ENCODE measurements around the gene RRP7A.
A peak's percentile ranks its signal among the peaks of the same experiment; 100 is the strongest.
"Not testable (repeated sequence)": the region's sequence is repeated elsewhere in the genome, so short reads cannot be mapped to it uniquely, and the experiment has no call there.

Gene RRP7A

DNA sequence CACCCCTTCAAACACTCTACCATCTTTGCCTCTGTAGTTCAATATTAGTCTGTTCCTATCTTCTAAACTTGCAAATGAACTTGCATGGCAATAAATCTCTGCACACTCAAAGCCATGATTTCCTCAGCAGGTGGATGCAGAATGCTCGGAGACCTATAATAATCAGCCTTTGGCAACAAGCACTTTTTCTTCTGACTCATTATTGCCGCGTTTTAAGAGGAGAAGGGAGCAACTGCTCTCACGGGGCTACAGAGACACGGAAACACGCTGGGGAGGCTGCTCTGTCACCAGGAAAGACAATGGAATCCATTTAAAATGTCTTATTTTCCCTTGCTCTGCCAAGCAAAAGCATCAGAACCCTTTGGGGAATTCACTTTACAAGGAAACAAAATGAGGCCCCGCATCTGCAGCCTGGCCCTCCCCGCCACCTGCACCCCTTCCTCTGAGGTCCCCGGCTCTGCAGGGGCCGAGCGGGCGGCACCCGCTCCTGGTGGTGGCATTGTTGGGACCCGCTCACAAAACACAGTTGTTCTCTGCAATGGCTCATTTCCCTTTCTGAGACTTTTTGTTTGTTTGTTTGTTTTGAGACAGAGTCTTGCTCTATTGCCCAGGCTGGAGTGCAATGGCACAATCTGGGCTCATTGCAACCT, 15.6 kb upstream of the RRP7A start:
- not testable (repeated sequence) for DNase-seq

DNA sequence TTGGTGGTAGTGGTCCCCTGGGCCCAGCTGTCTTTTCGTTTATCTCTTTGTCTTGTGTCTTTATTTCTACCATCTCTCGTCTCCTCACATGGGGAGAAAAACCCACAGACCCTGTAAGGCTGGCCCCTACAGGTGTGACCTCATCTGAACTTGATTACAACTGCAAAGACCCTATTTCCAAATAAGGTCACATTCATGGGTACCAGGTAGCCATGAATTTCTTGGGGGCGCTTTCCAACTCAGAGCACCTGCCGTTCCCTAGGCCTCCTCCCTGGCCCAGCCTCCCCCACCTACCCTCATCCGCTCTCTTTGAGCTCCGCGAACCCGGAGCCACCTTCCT, 14.0 kb upstream of the RRP7A start:
- no peak for DNase-seq

- not testable (repeated sequence) for DNase-seq
Measured at GRCh38 chr22:42531401-42532084, 11.9 kb upstream of the RRP7A start.

DNA sequence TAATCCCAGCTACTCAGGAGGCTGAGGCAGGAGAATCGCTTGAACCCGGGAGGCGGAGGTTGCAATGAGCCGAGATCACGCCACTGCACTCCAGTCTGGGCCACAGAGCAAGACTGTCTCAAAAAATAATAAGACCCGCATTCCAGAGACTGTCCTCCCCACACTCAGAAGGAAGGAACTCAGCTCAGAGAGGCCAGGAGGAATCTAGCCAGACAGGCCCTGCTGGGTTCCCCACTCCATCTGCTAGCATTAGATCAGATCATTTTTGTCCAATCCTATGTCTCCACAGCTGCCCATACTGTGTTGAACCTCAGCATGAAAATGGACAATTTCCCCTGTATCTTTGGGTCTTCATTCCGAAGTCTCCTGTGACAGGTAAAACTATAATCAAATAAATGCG, 9.8 kb upstream of the RRP7A start:
- not testable (repeated sequence) for DNase-seq

DNA sequence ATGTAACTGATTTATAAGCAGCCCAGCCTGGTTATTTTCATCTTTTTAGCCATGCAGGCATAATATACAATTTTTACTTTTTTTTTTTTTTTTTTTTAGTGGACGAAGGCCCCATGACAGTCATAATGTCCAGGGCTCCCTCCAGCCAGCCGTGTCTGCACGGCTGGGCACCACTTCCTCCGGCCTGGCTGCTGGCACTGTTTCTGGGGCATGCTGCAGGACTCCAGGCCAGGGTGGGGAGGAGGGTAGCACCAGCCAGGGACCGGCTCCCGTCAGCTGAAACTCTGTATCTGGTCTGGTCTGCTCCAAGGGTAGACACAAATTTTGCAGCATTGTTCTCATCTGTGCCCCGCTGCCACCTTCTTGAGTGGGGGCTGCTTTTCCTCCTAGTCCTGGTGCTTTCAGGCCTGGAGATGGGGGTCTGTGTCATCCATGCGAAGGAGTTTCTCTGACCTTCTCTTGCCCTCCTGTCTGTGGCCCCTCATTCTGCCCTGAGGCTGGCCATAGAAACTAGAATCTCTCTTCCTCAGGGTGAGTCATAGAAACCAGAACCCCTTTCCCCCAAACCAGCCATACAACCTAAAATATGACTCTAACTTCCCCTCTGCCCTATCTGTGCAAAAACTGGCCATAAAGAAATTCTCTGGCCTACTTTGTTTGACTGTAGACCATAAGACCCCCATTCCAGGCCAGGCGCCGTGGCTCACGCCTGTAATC, 9.2 kb upstream of the RRP7A start:
- DNase-seq, result no peak

DNA sequence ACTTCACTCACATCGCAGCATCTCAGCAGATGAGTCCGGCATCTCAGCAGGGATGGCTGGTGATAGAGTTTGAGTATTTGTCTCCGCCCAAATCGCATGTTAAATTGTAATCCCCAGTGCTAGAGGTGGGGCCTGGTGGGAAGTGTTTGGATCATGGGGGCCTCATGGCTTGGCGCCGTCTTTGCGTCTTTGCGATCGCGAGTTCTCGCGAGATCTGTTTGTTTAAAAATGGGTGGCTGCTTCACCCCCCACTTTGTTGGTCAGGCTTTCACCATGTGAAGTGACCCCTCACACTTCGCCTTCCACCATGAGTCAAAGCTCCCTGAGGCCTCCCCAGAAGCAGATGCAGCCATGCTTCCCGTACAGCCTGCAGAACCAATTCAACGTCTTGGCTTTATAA, 3.0 kb upstream of the RRP7A start:
- no peak for DNase-seq

- DNase-seq, result no peak
Measured at GRCh38 chr22:42521228-42521546, 1.6 kb upstream of the RRP7A start.

DNA sequence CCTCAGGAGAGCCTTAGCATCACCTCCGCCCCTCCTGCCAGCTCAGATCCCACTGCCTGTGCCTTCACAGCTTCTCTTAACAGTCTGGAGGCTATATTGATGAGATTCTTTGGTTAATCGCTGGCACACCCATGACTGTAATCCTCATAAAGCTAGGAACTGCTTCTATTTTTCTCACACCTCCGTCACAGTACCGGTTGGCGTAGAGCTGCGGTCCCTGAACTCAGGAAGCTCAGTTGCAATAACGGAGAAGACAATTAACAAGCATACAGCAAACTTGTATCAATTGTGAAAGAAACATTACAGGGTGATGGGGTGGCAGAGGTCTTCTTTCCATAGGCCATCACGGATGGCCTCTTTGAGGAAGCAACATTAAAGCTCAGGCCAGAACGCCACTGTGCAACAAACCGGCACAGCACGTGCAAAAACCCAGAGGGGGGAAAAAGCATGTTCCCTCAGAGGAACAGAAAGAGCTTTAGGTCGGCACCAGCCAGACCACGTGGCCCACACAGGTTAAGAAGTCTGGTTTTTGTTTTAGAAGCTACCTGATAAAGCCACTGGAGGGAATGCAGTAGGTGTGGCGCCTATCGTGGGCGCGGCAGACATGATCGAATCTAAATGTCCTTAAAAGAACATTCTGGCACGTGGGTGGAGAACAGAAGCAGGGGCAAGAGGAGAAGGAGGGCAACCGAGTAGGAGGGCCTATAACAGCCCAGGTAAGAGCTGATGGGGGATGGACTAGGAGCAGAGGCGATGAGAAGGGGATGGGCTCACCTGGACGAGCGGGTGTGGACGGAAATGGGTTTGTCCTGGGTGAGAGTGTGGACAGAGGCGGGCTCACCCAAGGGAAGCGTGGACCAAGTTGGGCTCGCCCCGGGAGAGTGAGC, 715 bp downstream of the RRP7A start:
- not testable (repeated sequence) for DNase-seq

DNA sequence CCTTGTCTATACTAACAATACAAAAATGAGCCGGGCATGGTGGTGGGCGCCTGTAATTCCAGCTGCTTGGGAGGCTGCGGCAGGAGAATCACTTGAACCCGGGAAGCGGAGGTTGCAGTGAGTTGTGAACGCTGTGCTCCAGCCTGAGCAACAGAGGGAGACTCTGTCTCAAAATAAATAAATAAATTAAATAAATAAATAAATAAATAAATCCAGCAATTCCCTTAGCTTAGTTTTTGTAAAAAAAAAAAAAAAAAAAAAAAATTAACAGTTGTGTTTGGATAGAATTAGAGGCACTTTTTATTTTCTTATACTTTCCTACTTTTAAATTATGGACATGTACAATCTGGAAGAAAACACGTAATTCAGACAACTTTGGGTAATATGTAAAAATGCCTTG, 2.5 kb downstream of the RRP7A start:
- DNase-seq, result not testable (repeated sequence)

DNA sequence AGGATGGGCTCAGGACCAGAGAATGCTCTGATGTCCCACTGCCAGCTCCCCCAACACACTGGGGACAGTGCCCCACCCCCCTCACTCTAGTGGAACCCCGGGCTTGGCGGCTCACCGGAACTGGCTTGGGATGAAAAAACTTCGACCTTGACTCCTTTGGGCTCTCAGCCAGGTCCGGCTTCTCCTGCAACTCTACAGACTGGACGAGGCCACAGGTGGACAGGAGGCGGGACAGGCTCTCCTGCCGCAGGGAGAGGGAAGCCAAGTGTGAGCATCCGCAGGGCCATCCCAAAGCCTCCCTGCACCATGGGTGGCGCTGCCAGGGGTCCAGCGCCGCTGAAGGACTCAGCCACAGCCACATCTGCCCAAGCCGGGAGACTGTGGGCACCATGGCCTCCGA, 3.7 kb downstream of the RRP7A start:
- DNase-seq, result no peak

- DNase-seq, result not testable (repeated sequence)
Measured at GRCh38 chr22:42515304-42515703, 4.3 kb downstream of the RRP7A start.

DNA sequence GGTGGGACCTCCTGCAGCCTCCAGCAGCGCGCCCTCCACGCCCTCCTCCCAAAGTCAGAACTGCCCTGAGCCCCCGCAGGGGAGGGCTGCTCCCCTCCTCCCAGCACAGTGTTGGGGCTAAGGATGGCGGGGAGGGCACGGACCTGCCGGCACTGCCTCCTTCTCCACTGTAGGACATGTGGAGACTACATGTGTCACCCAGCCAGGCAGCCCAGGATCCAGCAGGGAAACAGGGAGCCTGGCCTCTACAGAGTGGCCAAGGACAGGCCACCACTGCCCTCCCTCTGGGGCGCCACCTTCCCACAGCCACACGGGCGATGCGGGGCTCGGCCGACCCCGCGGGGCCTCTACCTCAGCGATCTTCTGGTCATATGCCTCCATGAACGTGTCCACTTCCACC, 5.3 kb downstream of the RRP7A start:
- not testable (repeated sequence) for DNase-seq

DNA sequence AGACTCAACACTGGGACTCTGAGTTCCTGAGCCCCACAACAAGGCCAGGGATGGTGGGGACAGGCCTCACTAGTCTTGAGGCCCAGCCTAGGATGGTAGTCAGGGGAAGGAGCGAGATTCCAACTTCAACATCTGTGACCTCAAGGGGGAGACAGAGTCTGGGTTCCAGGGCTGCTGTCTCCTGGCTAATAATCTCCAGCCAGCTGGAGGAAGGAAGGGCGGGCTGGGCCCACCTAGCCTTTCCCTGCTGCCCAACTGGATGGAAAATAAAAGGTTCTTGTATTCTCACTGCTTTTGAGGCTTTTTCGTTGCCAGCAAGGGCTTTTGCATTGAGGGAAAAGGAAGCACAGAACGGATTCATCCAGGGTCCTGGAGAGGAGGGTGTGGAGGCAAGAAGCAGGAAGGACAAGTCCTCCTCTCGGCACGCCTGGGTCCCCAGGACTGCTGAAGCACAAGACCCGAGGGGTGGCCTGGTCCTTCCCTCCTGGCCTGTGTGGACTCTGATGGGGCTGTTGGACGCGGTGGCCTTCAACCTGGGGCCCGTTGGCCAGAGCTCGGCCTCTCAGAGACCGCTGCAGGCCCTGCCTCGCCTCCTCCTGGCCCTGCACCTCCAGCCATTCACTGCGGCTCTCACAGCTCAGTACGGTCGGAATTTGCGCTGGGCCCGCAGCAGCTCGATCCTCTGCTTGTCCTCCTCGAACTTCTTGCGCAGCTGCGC, 7.2 kb downstream of the RRP7A start:
- not testable (repeated sequence) for DNase-seq

DNA sequence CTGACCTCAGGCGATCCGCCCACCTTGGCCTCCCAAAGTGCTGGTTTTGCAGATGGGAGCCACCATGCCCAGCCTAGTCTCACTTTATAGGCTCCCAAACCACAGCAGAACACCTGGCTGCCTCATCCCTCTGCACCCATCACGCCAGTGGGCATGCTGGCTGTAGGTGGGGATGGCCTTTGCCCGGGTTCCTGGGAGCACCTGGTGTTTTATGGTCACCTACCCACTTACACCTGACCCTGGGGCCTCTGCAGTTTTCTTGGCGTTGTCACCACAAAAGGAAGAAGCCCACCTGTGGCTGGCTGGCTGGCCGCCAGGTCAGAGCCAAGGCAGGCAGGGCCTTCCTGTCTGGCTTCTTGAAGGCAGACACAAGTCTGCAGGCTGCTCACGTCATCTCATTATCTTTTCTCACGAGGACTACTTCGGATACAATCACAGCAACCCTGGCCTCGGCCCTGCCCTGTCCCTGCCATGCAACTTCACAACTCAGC, 8.2 kb downstream of the RRP7A start:
- DNase-seq, result no peak

DNA sequence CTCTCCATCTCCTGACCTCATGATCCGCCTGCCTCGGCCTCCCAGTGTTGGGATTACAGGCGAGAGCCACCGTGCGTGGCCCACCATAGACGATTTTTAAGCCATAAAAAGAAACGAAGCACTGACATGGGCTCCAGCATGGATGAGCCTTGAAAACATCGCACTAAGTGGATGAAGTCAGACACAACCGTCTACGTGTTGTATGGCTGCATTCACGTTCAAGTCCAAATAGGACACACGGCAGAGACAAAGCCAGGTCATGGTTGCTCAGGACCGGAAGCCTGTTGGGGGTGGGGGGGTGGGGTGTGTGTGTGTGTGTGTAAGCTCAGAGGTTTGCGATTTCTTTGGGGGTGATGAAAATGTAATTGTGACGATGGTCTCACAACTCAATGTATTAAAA, 10.0 kb downstream of the RRP7A start:
- DNase-seq, result no peak

GRCh38 chr22:42508975-42509364, 10.6 kb downstream of the RRP7A start:
- not testable (repeated sequence) for DNase-seq

DNA sequence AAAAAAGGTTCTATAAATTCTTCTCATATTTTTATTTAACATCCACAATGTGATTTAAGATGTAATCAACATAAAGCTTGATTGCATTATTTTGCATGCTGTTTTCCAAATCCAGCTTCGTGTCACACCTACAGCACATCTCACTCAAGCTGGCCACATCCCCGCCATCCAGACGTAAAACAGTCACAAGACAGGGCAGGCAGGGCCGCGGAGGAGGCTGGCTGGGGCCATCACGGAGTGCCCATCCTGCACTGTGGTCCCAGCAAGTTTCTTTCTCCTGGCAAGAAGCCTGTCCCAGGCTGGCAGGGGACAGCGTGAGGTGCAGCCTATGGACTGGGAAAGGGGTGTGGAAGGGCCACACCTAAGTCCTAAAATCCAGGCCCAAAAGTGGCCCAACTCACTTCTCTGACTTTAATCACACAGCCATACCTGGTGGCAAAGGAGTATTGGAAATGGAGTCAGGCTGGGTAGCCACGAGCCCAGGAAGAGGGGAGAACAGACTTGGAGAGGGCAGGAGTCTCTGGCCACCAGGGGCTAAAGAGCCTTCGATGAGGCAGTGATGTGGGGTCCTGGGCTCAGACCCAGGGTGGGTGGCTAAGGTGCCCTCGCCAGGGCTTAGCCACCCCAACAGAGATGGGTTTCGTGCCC, 11.1 kb downstream of the RRP7A start:
- not testable (repeated sequence) for DNase-seq

DNA sequence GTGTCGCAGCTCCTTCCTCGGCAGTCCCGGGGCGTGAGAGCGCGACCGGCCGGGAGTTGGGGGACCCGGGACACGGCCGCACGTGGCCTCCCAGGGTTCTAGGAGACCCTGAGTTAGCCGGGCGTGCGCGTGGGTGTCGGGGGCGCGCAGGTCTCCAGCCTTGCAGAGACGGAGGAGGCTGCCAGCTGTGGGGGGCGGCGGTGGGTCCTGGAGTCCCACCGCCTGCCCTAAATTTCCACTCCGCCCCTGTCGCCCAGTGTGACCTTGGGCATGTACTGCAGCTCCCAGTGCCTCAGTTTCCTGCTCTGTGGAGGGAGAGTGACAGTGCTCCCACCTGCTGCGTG, 18.8 kb downstream of the RRP7A start:
- DNase-seq, result no peak

DNA sequence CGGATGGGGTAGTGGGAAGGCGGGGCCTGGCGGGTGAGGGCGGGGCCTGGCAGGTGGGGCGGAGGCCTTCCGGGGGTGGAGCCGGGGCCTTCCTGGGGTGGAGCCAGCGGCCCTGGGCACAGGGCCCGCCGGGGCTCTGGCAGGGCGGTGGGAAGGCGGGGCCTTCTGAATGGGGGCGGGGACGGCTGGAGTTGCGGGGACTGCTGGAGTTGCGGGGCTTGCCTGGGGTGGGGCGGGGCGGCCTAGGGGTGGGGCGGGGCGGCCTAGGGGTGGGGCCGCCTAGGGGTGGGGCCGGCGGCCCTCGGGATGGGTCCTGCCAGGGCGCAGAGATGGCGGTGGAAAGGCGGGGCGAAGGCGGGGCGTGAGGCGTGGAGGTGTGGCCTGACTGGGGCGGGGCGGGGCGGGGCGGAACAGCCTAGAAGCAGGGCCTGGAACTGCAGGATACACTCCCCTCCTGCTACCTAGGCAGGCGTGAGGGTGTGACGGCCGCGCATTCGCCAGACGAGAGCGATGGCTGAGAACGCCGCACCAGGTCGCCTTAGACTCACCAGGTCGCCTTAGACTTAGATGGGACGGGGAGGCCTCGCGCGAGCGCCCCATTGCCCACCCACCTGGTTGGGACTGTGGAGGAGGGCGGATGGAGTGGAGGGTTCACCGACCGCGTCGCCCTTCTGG, 19.3 kb downstream of the RRP7A start:
- DNase-seq, result peak; percentile 7

DNA sequence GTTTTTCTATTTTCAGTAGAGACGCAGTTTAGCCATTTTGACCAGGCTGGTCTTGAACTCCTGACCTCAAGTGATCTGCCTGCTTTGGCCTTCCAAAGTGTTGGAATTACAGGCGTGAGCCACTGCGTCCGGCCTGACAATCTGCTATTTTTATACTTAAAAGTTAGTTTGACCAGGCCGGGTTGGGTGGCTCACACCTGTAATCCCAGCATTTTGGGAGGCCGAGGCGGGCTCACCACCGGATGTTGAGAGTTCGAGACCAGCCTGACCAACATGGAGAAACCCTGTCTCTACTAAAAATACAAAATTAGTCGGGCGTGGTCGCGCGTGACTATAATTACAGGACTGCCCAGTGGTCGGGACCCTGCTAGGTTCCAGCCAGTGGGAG, 19.8 kb downstream of the RRP7A start:
- not testable (repeated sequence) for DNase-seq

DNA sequence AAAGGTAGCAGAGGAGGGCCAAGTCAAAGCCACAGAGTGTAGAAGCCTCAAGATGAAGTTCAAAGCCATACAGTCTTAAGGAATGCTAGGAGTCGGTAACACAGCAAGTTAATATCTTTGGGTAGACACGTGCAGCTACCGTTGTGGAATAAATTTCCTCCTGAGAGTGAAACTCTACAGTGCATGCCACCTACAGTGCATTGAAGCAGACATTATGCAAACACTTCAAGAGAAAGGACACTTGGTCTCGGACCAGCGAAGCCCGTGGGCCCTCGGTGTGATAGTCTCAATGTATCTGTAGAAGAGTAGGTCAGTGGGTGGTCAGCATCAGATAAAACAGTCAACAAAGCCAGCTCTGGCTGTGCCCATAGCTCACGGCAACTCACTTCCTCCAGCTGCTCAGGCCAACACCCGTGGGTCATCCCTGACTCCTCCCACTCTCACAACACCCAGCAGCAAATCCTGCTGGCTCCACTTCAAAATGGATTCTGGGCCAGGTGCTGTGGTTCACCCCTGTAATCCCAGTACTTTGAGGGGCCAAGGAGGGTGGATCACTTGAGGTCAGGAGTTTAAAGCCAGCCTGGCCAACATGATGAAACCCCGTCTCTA, 24.0 kb downstream of the RRP7A start:
- DNase-seq, result not testable (repeated sequence)

All from amniotic stem cell (primary cell).